SK-N-SH (cell line): ENCODE data around the gene AKAP11.

Source experiments
- CHD2 ChIP-seq: fragments of 150-350 bp; IDR thresholded peaks from 2 replicates; pipeline ENCODE4 v1.6.1; 2018; ENCODE audit warnings: low read length; ENCODE audit not compliant: partially characterized antibody
- CTCF ChIP-seq: fragments of 200-600 bp; sonication (generic); IDR thresholded peaks from 2 replicates; pipeline ENCODE4 v1.6.1; 2017; ENCODE audit warnings: antibody characterized with exemption, mild to moderate bottlenecking, moderate library complexity
- EP300 ChIP-seq, 2 experiments: IDR thresholded peaks; 2 replicates each; pipeline versions ENCODE4 v1.4.0 to v1.6.1; 2012; ENCODE audit warnings: borderline replicate concordance in 1 of 2, low read depth in 1 of 2, low read length in 1 of 2
- FOXJ3 ChIP-seq: sonication (generic); formaldehyde crosslinking; IDR thresholded peaks from 2 replicates; pipeline ENCODE4 v1.5.1; 2020; ENCODE audit warnings: mild to moderate bottlenecking, missing genetic modification reagents
- GABPA ChIP-seq: IDR thresholded peaks from 2 replicates; pipeline ENCODE4 v1.4.0; 2012; ENCODE audit warnings: low read depth, mild to moderate bottlenecking
- MAX ChIP-seq: IDR thresholded peaks from 2 replicates; pipeline ENCODE4 v1.4.0; 2012; ENCODE audit warnings: low read depth

- TF ChIP-seq GABPA = no peak
- TF ChIP-seq MAX = no peak
- TF ChIP-seq FOXJ3 (CRISPR knock-in tag) = no peak
- no peak for TF ChIP-seq CTCF
- no peak for TF ChIP-seq CHD2
- TF ChIP-seq EP300 (IDR thresholded peaks at IDR 0.05; ENCODE audit: borderline replicate concordance in 1 of 2, low read depth in 1 of 2, low read length in 1 of 2) = no peak
These were observed 92.7 kb downstream of the AKAP11 start for GRCh38 chr13:42364613-42365000.
